GM19395 (cell line): Measurements from ENCODE around the gene MED15.

Source experiments
- ATAC-seq: cut with Tn5 transposase; IDR thresholded peaks from one replicate; pipeline ENCODE4 v1.9.1; 2021; ENCODE audit warnings: mild to moderate bottlenecking, moderate library complexity; ENCODE audit not compliant: unreplicated experiment

The MED15 gene

DNA sequence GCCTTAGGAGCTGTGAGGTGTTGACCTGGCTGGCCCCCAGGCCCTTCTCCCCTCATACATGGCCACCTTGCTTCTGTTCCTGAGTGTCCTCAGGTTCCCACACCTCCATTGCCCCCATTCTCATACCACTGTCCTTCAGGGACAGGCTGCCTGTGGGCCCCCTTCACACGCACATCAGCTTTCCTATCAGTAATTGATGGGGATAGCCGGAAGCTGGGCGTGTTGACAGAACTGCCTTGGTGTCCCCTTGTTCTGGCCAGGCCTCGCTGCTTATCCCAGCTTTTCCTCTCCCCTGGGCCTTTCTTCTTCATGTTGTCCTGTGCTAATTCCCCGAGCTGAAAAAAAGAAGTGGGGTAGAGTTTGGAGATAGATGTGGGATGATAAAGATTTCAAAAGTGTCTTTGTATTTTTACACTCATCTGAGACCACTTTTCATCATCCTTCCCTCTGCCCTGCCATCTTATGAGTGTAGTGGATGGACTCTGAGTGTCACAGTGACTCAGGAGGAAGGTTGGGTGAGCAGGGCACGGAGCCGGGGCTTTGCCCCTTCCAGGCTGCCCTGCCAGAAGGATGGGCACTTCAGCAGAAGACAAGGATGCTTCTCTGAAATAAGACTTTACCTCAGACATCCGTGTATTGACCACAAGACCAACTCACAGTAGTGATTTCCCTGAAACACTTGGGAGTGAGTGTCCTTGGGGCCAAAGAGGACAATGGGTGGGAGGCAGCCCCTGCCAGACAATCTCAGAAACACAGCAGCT, 42.8 kb downstream of the MED15 start:
- ATAC-seq: no peak

DNA sequence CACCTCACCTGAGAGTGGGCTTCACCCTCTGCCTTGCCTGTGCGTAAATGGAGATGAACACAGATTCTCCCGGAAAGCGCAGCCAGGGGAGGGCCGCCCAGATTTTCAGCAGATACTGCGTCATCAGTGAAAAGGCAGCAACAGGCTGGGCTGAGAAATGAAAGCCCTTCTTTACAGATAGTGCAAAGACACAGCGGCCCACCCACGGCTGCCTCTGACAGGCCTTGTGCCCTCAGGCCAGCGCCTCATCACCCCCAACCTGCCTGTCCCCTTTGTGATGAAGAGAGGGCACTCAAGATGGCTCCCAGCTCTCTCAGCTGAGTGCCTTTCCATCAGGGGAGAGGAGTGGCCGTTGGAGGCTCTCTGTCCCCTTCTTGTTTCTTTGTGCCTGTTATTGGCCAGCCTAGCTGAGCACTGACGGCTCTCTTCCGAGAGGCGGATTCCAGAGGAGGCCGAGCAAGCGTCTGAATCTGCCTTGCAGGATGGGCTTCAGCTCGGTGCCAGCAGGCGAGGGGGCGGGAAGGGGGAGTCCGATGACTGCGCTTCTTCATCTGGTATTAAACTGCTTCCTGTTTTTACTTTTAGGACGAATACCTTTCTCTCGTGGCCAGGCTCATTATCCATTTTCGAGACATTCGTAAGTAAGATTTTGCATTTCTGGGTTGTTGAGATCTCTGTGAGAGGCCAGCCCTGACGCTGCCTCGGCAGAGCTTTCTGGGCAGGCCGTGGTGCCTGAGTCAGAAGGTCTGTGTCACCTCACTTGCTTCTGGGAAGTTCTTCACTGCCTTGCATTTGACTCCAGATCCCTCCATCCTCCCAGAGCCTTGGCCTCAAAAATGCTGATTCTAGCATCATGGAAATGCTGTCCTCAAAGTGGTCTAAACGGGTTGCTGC, 43.7 kb downstream of the MED15 start:
- no peak for ATAC-seq

DNA sequence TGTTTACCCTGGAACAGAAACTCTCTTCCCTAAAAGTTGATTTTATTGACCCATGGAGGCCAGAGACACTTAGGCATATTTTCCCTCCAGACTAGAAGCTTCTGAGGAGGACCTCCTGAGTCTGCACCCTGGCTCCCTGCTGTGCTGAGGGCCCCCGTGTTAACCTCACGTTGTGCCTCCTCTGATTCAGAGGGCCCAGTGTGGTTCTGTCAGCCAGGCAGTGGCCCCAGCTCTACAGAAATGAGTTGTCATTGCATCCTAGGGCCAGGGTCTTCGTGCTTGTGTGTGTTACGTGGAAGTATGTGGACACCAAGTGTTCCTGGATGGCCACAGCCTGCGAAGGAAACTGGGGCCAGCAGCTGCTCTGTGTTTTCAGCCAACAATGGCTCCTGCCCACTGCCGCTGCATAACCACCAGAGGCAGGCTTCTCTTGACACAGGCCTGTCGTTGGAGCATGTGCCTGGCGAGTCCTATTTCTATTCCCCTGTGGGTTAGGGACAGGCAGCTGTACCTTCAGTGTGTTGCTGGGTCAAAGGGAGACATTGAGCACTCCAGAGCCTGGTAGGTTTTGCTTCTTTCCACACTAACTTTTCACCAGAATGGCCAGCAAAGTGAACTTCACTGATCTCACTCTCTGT, 44.5 kb downstream of the MED15 start:
- no peak for ATAC-seq

- ATAC-seq: no peak
Observed at GRCh38 chr22:20552443-20553401, 45.3 kb downstream of the MED15 start.

DNA sequence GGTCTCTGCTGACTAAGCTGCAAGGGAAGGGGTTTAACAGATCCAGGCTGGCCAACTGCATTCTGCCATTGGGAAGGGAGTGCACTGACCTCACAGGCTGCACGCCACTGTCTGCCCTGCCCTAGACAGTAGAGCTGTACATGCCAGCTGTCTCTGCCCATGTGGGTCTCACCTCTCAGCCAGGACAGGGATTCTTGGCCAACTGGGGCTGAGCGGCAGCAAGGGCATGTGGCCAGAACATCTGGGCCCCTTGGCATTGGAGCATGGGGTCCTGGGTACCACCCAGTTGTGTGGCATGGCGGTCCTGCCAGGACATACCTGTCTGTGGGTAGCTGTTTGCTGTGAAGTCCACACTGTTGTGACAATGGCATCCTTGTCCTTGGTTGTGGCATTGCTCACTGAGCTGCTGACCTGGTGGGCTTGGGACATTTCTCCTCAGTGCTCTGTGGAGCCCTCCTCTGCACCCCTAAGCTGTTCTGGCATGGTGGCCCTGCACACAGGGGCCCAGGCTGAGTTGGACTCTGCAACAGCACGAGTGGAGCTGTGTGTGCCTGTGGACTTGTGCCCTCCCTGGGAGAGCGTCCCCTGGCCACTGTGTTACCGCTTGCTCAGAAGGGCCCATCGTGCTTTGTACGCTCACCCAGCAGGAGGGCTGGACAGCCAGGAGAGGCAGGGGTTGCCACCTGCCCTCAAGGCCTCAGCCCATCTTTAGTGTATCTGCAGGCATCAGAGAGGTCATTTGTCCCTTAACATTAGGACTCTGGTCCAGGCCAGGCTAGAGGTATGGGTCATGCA, 46.7 kb downstream of the MED15 start:
- ATAC-seq: no peak

- ATAC-seq: no peak
Observed at GRCh38 chr22:20554824-20555223, 47.4 kb downstream of the MED15 start.

DNA sequence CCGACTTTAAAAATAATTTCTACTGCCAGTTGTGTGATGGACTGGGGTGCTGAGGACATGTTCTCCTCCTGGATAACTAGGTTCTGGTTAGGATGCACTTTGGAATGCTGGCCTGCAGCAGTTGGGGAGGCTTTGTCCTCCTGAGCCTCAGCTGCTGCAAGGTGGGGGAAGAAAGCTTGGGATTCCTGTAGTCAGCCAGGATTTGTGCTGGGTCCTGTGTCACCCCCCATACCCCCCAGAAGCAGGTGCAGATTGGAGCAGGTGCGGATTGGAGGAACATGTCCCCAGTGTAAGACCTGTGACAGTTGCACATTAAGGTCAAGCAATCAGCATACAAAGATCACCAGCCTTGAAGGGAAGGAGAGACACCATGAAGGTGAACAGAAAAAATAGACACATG, 51.1 kb downstream of the MED15 start:
- no peak for ATAC-seq

- ATAC-seq: no peak
Observed at GRCh38 chr22:20559174-20559760, 51.9 kb downstream of the MED15 start.

DNA sequence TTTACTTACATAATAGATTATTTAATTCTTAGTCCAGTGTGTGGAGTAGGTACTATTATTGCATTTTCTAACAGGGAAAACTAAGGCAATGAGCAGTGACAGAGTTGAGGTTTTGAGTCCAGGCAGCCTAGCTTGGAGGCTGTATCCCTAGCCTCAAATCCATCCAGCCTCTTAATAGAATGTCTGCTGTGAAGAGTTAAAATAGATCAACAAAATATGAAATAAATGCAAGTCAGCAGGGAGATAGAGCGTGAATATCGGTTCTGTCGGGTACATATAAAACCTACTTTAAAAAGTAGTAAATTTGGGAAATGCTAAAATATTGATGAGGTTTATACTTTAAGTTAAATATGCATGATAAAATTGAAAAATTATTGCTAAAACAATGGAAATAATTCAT, 53.3 kb downstream of the MED15 start:
- no peak for ATAC-seq

- no peak for ATAC-seq
Observed at GRCh38 chr22:20561882-20562281, 54.5 kb downstream of the MED15 start.

- ATAC-seq: no peak
Observed at GRCh38 chr22:20562607-20563465, 55.4 kb downstream of the MED15 start.

DNA sequence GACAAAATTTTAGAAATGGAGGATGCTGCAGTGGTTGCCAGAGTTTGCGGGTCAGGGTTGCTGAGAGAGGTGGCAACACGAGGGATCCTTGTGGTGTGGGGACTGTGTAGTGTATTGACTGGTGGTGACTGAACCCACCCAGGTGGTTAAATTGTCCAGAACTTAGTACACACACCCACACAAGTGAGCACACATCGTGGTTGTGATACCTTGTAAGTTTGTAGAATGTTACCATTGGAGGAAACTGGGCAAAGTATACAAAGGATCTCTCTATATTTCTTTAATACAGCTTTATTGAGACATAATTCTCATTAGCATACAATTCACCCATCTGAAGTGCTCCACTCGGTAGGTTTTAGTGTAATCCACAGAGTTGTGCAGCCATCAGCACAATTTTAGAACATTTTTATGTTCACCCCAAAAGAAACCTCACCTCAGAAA, 56.1 kb downstream of the MED15 start:
- no peak for ATAC-seq

DNA sequence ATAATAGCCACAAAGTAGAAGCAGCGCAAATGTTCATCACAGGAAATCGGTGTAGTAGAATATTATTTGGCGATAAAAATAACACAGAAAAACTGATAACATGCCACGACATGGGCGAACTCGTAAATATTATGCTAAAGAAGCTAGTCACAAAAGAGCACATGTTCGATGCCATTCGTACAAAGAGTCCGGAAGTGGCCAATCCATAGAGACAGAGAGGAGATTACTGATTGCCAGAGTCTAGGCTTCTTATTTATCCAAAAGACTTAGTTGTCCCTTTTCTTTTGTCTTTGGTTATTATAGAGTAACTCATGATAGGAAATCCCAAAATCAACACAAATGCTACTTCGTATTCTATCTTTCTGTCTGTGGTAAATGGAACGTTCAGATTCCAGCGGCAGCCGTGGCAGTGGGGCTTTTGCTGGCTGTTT, 56.5 kb downstream of the MED15 start:
- ATAC-seq: no peak

- no peak for ATAC-seq
Observed at GRCh38 chr22:20565079-20565734, 57.8 kb downstream of the MED15 start.

DNA sequence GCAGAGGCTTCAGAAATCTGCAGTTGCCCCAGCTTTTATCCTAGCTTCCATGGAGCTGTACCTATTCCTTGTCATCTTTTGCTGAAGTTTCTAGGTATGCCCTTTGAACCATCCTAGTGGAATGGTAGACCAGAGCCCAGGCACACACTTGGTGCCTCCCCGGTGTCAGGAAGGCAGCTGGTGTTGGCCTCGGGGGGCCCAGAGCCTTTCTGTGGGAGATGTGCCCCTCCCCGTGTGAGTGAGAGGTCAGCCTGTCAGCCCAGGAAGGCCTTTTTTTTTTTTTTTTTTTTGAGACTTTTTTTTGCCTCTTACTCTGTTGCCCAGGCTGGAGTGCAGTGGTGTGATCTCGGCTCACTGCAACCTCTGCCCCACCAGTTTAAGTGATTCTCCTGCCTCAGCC, 58.4 kb downstream of the MED15 start:
- no peak for ATAC-seq

GRCh38 chr22:20566420-20567260, 59.2 kb downstream of the MED15 start:
- no peak for ATAC-seq

DNA sequence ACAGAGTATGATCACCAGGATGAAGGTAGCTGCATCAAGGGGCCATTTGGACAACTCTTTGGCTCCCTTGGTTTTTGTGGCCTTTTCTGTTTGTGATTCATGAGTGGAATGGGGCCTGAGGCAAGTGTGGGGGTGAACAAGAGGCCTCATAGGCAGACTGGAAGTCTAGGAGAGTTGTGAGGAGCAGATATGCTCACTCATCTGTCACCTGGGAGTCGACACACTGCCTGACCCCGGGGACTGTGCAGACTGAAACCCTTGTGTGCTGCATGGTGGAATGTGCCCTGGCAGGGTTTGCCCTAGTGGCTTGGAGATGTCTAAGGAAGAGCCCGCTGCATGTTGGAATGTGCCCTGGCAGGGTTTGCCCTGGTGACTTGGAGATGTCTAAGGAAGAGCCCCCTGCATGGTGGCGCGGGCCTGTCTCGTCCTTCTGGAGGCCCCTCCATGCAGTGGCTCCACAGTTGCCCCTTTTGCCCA, 60.0 kb downstream of the MED15 start:
- ATAC-seq: no peak
